ENCODE measurements around the gene ELOA2. TPM values are rescaled to one million over a fixed set of nuclear protein-coding genes. Genes with fewer than 3 reads are reported as not detected.

Gene ELOA2, protein sequence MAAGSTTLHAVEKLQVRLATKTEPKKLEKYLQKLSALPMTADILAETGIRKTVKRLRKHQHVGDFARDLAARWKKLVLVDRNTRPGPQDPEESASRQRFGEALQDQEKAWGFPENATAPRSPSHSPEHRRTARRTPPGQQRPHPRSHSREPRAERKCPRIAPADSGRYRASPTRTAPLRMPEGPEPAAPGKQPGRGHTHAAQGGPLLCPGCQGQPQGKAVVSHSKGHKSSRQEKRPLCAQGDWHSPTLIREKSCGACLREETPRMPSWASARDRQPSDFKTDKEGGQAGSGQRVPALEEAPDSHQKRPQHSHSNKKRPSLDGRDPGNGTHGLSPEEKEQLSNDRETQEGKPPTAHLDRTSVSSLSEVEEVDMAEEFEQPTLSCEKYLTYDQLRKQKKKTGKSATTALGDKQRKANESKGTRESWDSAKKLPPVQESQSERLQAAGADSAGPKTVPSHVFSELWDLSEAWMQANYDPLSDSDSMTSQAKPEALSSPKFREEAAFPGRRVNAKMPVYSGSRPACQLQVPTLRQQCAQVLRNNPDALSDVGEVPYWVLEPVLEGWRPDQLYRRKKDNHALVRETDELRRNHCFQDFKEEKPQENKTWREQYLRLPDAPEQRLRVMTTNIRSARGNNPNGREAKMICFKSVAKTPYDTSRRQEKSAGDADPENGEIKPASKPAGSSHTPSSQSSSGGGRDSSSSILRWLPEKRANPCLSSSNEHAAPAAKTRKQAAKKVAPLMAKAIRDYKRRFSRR
- not detected in 2 replicates for total RNA-seq (2014; rRNA removed; shearing (Covaris generic))
- polyA plus RNA-seq (2016; fragmentation: Nextera tagmentation; extraction: Ambion mirVana) = not detected in 2 replicates

DNA sequence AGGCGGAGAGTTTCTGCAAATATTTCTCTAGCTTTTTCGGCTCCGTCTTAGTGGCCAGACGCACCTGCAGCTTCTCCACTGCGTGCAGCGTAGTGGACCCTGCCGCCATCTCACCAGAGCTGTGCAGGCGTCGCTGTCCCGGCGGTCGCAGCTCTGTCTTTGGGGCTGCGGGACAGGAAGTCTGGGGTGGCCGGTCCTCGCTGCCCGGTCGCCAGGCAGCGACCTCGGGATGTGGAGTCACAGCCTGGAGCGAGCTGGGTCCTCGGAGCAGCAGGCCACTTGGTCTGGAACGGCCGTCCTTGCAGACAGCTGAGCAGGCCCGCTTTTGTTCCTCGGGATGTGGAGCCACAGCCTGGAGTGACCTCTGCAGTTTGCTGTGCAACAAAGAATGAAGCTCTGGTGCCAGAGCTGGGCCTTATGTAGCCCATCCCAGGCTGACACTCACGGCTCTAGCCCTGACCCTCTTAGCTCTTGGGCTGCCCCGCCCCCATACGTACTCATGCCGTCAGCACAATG is at the start of gene ELOA2:
ELOA2 (minus strand) TSS at position 466 of the 516 bp plus-strand sequence; CDS start at position 109, 357 bp downstream.
- WGBS, 2 experiments (ENCODE audit: low coverage in 1 of 2, low lambda C conversion rate in 2 of 2, missing lambda C conversion rate in 2 of 2) = 84 to 89% methylated on average over 29 of the region's 29 CpGs
- H3K36me3 ChIP-seq (ENCODE audit: low read depth) = no peaks in the 10 kb centered on the region
- no peak for TF ChIP-seq EZH2phosphoT487 (IDR thresholded peaks at IDR 0.05; ENCODE audit: insufficient read depth, low read depth)
- no peak for TF ChIP-seq EZH2 (IDR thresholded peaks at IDR 0.05; ENCODE audit: insufficient read depth, poor library complexity, severe bottlenecking)
- no peaks in the 10 kb centered on the region for H3K27me3 ChIP-seq (replicated peaks; ENCODE audit: insufficient read depth)
- H3F3A ChIP-seq (ENCODE audit: insufficient read depth) = no peaks in the 10 kb centered on the region
- H3K9me3 ChIP-seq (ENCODE audit: low read depth) = no peaks in the 10 kb centered on the region
- H3K27ac ChIP-seq = no peak within 1 kb of the TSS
- H3K79me2 ChIP-seq (ENCODE audit: insufficient read depth) = no peaks in the 10 kb centered on the region
- H3K4me1 ChIP-seq (ENCODE audit: insufficient read depth) = no peaks in the 10 kb centered on the region
- no peaks in the 10 kb centered on the region for H4K20me1 ChIP-seq (ENCODE audit: insufficient read depth)
- no peak within 1 kb of the TSS for H3K4me2 ChIP-seq (ENCODE audit: unreplicated experiment)
- no peaks in the 10 kb centered on the region for H3K9me2 ChIP-seq (ENCODE audit: insufficient read depth)
- no peak within 1 kb of the TSS for H3K4me3 ChIP-seq
- in situ Hi-C loops (cut with MboI) = no loop called here
- no peak within 1 kb of the TSS for H3K9ac ChIP-seq
- DNase-seq = no peak
- no peak within 1 kb of the TSS for H2AFZ ChIP-seq

GRCh38 chr18:47081578-47081977 is 46.2 kb upstream of the ELOA2 start:
- in situ Hi-C loops (cut with MboI) = no loop called here
- 80 to 85% methylated on average over 2 of the region's 2 CpGs for WGBS, 2 experiments (ENCODE audit: low coverage in 1 of 2, low lambda C conversion rate in 2 of 2, missing lambda C conversion rate in 2 of 2)
- Histone ChIP-seq H3K9me2 (ENCODE audit: insufficient read depth) (no peaks in the 10 kb centered on the region), H3K27me3 (replicated peaks; ENCODE audit: insufficient read depth) (no peaks in the 10 kb centered on the region), H3K9me3 (ENCODE audit: low read depth) (no peaks in the 10 kb centered on the region), H3F3A (ENCODE audit: insufficient read depth) (no peaks in the 10 kb centered on the region), H3K4me2 (ENCODE audit: unreplicated experiment) (no peak overlapping the region), H2AFZ (no peak overlapping the region), H4K20me1 (ENCODE audit: insufficient read depth) (no peaks in the 10 kb centered on the region), H3K9ac (no peak overlapping the region), H3K4me3 (no peak overlapping the region), H3K4me1 (ENCODE audit: insufficient read depth) (no peaks in the 10 kb centered on the region), H3K36me3 (ENCODE audit: low read depth) (no peaks in the 10 kb centered on the region), H3K79me2 (ENCODE audit: insufficient read depth) (no peaks in the 10 kb centered on the region), H3K27ac (no peak overlapping the region)
- DNase-seq = peak; percentile 12
- TF ChIP-seq EZH2phosphoT487 (IDR thresholded peaks at IDR 0.05; ENCODE audit: insufficient read depth, low read depth) = no peak
- no peak for TF ChIP-seq EZH2 (IDR thresholded peaks at IDR 0.05; ENCODE audit: insufficient read depth, poor library complexity, severe bottlenecking)

DNA sequence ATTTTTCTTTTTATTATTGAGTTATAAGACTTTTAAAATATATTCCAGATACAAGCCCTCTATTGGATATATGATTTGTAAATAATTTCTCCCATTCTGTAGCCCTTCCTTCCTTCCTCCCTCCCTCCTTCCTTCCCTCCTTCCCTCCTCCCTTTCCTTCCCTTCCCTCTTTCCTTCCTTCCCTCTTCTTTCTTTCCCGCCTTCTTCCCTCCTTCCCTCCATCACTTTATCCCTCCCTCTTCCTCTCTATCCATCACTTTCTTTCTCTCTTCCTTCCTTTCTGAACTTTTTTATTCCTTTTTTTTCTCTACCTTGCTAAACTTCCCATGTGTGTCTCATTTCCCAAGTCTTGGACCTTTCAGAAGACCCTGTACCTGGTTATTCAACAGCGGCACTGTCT is 45.5 kb upstream of the ELOA2 start:
- Histone ChIP-seq H3K36me3 (ENCODE audit: low read depth) (no peaks in the 10 kb centered on the region), H3K9me2 (ENCODE audit: insufficient read depth) (no peaks in the 10 kb centered on the region), H3K4me3 (no peak overlapping the region), H3K9me3 (ENCODE audit: low read depth) (no peaks in the 10 kb centered on the region), H3K27ac (no peak overlapping the region), H3K4me2 (ENCODE audit: unreplicated experiment) (no peak overlapping the region), H3K4me1 (ENCODE audit: insufficient read depth) (no peaks in the 10 kb centered on the region), H3K9ac (no peak overlapping the region), H3K79me2 (ENCODE audit: insufficient read depth) (no peaks in the 10 kb centered on the region), H3K27me3 (replicated peaks; ENCODE audit: insufficient read depth) (no peaks in the 10 kb centered on the region), H3F3A (ENCODE audit: insufficient read depth) (no peaks in the 10 kb centered on the region), H2AFZ (no peak overlapping the region), H4K20me1 (ENCODE audit: insufficient read depth) (no peaks in the 10 kb centered on the region)
- no peak for DNase-seq
- WGBS, 2 experiments (ENCODE audit: low coverage in 1 of 2, low lambda C conversion rate in 2 of 2, missing lambda C conversion rate in 2 of 2) = 94 to 100% methylated on average over 2 of the region's 2 CpGs
- in situ Hi-C loops (cut with MboI) = no loop called here
- TF ChIP-seq EZH2phosphoT487 (IDR thresholded peaks at IDR 0.05; ENCODE audit: insufficient read depth, low read depth) (no peak), EZH2 (IDR thresholded peaks at IDR 0.05; ENCODE audit: insufficient read depth, poor library complexity, severe bottlenecking) (no peak)

- Histone ChIP-seq H3K4me2 (ENCODE audit: unreplicated experiment) (no peak overlapping the region), H3K9me3 (ENCODE audit: low read depth) (no peaks in the 10 kb centered on the region), H3F3A (ENCODE audit: insufficient read depth) (no peaks in the 10 kb centered on the region), H3K9ac (no peak overlapping the region), H3K4me3 (no peak overlapping the region), H3K27me3 (replicated peaks; ENCODE audit: insufficient read depth) (no peaks in the 10 kb centered on the region), H3K9me2 (ENCODE audit: insufficient read depth) (no peaks in the 10 kb centered on the region), H3K79me2 (ENCODE audit: insufficient read depth) (no peaks in the 10 kb centered on the region), H3K36me3 (ENCODE audit: low read depth) (no peaks in the 10 kb centered on the region), H3K4me1 (ENCODE audit: insufficient read depth) (no peaks in the 10 kb centered on the region), H3K27ac (no peak overlapping the region), H2AFZ (no peak overlapping the region), H4K20me1 (ENCODE audit: insufficient read depth) (no peaks in the 10 kb centered on the region)
- in situ Hi-C loops (cut with MboI) = no loop called here
- WGBS, 2 experiments (ENCODE audit: low coverage in 1 of 2, low lambda C conversion rate in 2 of 2, missing lambda C conversion rate in 2 of 2) = 78 to 87% methylated on average over 7 of the region's 7 CpGs
- no peak for DNase-seq
- TF ChIP-seq EZH2phosphoT487 (IDR thresholded peaks at IDR 0.05; ENCODE audit: insufficient read depth, low read depth) (no peak), EZH2 (IDR thresholded peaks at IDR 0.05; ENCODE audit: insufficient read depth, poor library complexity, severe bottlenecking) (no peak)
These were observed 41.7 kb upstream of the ELOA2 start for GRCh38 chr18:47077111-47077510.
